Measurements from ENCODE around the gene TGFBR3.

DNA sequence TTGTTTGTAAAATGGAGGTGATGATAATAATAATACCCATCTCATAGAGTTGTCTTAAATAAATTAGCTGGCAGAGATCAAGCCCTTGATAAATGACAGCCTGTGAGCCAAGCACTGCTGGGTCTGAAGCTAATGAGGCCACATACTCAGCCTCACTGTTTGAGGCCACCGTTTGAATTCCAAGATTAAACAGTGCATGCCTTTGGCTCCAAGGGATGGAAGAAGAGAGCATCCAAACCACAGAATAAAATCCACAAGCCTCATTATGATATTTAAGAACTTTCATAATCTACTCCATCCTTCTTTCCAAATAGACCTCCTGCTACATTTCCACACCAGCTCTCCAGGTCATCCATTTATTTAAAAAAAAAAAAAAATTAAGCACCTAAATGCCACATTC, 29.0 kb downstream of the TGFBR3 start:
- TF ChIP-seq, protein P1, sequence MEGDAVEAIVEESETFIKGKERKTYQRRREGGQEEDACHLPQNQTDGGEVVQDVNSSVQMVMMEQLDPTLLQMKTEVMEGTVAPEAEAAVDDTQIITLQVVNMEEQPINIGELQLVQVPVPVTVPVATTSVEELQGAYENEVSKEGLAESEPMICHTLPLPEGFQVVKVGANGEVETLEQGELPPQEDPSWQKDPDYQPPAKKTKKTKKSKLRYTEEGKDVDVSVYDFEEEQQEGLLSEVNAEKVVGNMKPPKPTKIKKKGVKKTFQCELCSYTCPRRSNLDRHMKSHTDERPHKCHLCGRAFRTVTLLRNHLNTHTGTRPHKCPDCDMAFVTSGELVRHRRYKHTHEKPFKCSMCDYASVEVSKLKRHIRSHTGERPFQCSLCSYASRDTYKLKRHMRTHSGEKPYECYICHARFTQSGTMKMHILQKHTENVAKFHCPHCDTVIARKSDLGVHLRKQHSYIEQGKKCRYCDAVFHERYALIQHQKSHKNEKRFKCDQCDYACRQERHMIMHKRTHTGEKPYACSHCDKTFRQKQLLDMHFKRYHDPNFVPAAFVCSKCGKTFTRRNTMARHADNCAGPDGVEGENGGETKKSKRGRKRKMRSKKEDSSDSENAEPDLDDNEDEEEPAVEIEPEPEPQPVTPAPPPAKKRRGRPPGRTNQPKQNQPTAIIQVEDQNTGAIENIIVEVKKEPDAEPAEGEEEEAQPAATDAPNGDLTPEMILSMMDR (IDR thresholded peaks at IDR 0.05; ENCODE audit: low read depth, low read length), result no peak
- TF ChIP-seq EZH2phosphoT487 (IDR thresholded peaks at IDR 0.05; ENCODE audit: low read depth), result no peak

Data from OCI-LY3 (cell line).